GM10248 (cell line): Measurements from ENCODE around the gene ZNRF1.

Source experiments
- CTCF ChIA-PET: fragments of 300-600 bp; sonication (Branson Sonifier 250); formaldehyde crosslinking; extraction: SDS; loops from one replicate; lab custom pipeline; 2021; ENCODE audit warnings: antibody characterized with exemption; lab: Yijun Ruan, JAX
- POLR2A ChIA-PET: fragments of 350-650 bp; sonication (Branson Sonifier 250); formaldehyde crosslinking; extraction: SDS; loops from one replicate; lab custom pipeline; 2020; ENCODE audit warnings: antibody characterized with exemption; lab: Yijun Ruan, JAX
- DNase-seq: peaks from one replicate; pipeline ENCODE4 v3.0.0; 2012; ENCODE audit errors: extremely low spot score
- TF ChIP-seq, protein P1 (sequence below): IDR thresholded peaks from 2 replicates; pipeline ENCODE4 v1.5.1; 2012; ENCODE audit warnings: mild to moderate bottlenecking, low read depth; ENCODE audit errors: extremely low read depth, missing control alignments, control extremely low read depth

Gene ZNRF1

DNA sequence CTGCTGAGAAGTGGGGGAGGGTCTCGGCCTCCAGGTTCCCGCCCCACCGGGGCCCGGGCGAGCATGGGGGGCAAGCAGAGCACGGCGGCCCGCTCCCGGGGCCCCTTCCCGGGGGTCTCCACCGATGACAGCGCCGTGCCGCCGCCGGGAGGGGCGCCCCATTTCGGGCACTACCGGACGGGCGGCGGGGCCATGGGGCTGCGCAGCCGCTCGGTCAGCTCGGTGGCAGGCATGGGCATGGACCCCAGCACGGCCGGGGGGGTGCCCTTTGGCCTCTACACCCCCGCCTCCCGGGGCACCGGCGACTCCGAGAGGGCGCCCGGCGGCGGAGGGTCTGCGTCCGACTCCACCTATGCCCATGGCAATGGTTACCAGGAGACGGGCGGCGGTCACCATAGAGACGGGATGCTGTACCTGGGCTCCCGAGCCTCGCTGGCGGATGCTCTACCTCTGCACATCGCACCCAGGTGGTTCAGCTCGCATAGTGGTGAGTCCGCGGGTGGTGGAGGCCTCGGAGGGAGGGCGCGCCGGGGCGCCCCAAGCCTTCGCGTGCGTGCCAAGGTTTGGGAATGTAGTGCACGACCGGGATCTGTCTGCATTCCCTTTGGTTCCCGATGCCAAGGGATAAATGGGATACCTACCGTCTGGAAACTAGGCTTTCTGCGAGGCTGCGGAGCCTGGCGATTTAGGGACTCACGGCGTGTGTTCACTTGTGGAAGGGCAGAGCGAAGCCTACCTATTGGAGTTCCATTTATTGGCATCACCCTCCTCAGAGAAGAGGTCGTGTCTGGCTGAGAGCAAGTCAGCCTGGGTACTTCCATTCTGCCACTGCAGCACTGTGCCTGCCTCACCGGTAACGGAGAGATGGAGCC is 1.0 kb downstream of the ZNRF1 start:
- DNase-seq = peak; percentile 51
- ChIA-PET CTCF (interaction anchor here (1.7 to 6.1 kb wide), 10 partner anchors 7 to 111 kb away, joined by 4 to 108 read pairs (median 10); partner anchors contain the start of gene WDR59), POLR2A (no interaction called here)

DNA sequence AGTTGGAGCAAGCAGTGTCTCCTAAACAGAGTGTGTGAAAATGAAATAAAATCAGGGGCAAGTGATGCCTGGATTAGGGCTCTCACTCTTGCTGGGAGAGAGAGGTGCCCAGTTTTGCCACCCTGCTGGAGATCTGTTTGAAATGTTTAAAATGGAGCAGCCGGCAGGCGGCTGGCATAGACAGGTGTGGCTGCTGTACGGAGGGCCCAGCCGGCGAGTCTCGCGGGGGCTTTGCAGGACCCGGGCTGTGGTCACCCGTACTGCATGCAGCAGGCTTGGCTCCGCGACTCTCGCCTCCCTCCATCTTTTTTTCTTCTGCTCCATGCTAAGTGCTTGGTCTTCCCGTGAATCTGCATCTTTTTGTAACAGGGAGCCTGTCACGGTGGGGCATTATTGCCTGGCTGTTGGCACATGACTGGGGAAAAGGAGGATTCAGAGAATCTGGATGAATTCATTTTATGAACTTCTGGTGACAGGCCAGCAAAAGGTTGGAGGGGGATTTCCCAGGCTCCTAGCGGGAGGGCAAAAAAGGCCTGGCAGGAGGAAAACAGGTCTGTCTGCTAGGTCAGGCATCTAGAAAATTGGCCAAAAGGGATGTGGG is 1.8 kb downstream of the ZNRF1 start:
- DNase-seq = no peak
- ChIA-PET POLR2A (no interaction called here), CTCF (interaction anchor here (1.3 to 5.8 kb wide), 3 partner anchors 62 to 111 kb away, joined by 3 to 108 read pairs (median 8); no protein-coding TSS in a partner anchor)
- TF ChIP-seq, protein P1, sequence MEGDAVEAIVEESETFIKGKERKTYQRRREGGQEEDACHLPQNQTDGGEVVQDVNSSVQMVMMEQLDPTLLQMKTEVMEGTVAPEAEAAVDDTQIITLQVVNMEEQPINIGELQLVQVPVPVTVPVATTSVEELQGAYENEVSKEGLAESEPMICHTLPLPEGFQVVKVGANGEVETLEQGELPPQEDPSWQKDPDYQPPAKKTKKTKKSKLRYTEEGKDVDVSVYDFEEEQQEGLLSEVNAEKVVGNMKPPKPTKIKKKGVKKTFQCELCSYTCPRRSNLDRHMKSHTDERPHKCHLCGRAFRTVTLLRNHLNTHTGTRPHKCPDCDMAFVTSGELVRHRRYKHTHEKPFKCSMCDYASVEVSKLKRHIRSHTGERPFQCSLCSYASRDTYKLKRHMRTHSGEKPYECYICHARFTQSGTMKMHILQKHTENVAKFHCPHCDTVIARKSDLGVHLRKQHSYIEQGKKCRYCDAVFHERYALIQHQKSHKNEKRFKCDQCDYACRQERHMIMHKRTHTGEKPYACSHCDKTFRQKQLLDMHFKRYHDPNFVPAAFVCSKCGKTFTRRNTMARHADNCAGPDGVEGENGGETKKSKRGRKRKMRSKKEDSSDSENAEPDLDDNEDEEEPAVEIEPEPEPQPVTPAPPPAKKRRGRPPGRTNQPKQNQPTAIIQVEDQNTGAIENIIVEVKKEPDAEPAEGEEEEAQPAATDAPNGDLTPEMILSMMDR = no peak

More for the DNA sequence above, 1.0 kb downstream of the ZNRF1 start:
- TF ChIP-seq, protein P1 = no peak

DNA sequence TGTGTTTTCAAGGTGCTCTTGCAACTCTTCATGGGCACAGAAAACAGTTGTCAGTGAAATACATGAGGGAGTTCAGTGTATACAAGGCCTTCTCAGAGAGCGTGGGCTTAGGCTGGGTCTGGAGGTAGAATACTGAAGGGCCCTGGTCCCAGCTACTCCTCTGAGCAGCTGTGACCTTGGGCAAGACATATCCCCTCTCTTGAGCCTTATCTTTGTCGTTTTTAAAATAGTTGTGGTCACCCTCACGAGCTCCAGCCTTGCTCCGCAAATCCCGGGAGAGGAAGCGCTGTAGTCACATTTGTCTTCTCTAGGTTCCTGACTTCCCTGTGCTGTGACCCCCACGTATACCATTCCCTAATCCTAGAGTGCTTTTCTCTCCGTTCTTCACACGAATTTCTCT is 3.6 kb downstream of the ZNRF1 start:
- CTCF ChIA-PET = interaction anchor here (0.7 to 2.3 kb wide), 3 partner anchors 10 to 109 kb away, joined by 3 to 8 read pairs (median 4); no protein-coding TSS in a partner anchor
- DNase-seq = no peak
- TF ChIP-seq, protein P1 = no peak
- POLR2A ChIA-PET = no interaction called here

DNA sequence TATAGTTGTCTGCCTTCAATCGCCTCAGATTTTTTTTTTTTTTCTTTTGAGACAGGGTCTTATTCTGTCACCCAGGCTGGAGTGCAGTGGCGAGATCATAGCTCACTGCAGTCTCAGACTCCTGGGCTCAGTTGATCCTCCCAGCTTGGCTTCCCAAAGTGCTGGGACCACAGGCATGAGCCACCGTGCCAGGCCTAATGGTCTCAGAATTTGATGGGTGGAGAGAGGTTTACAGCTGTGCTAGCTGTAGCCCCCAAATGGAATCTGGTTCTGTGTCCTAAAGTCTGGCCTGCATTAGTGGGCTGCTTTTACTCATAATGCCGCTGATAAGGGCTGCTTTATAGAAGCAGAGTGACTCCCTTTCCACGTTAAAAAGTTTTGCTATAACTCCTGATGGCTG is 5.1 kb downstream of the ZNRF1 start:
- DNase-seq = no peak
- CTCF ChIA-PET = interaction anchor here (1.0 kb wide), 1 partner anchor 8 kb away, joined by 3 read pairs; no protein-coding TSS in a partner anchor
- POLR2A ChIA-PET = no interaction called here
- TF ChIP-seq, protein P1 = no peak

DNA sequence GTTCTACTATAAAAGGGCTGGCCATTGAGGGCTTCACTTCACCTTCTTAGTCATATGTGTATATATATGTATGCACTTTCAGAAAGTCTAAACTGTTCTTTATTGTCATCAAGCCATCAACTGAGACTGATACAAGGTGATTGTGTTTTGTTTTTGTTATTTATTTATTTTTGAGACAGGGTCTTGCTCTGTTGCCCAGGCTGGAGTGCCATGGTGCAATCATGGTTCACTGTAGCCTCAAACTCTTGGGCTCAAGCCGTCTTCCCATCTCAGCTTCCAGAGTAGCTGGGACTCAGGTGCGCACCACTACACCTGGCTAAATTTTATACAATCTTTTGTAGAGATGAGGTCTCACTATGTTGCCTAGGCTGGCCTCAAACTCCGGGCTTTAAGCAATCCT is 5.6 kb downstream of the ZNRF1 start:
- no peak for DNase-seq
- TF ChIP-seq, protein P1 = no peak
- ChIA-PET POLR2A (no interaction called here), CTCF (interaction anchor here (0.9 to 2.8 kb wide), 4 partner anchors 10 to 107 kb away, joined by 3 to 12 read pairs (median 7); no protein-coding TSS in a partner anchor)

DNA sequence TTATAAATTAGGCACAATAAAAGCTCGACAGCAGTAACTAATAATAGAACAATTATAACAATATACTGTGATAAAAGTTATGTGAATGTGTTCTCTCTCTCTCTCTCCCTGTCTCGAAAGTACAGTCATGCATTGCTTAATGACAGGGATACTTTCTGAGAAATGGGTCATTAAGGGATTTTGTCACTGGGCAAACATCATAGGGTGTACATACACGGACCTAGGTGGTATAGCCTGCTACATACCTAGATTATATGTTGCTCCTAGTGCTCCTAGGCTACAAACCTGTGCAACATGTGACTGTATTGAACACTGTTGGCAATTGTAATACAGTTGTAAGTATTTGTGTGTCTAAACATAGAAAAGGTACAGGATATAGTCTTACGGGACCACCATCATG is 6.9 kb downstream of the ZNRF1 start:
- no peak for DNase-seq
- ChIA-PET CTCF (interaction anchor here (0.9 to 2.8 kb wide), 3 partner anchors 9 to 17 kb away, joined by 3 to 12 read pairs (median 7); no protein-coding TSS in a partner anchor), POLR2A (no interaction called here)
- TF ChIP-seq, protein P1 = no peak
